ENCODE measurements around the gene NR1H2. TPM values are rescaled to one million over a fixed set of nuclear protein-coding genes. Genes with fewer than 3 reads are reported as not detected.
A peak's percentile ranks its signal among the peaks of the same experiment; 100 is the strongest.
"Not testable (repeated sequence)": the region's sequence is repeated elsewhere in the genome, so short reads cannot be mapped to it uniquely, and the experiment has no call there.

Gene NR1H2
- total RNA-seq, 2 experiments from 2014 or later = 79.7 to 86.2 TPM

- H3K4me3 Mint-ChIP-seq = peak overlapping the region; percentile 87
- peaks cover 28% of the 10 kb centered on the region for H3K36me3 Mint-ChIP-seq (ENCODE audit: low read depth)
- CTCF ChIA-PET = interaction anchor here (1.5 to 2.1 kb wide), 2 partner anchors 16 to 25 kb away, joined by 4 to 6 read pairs; no protein-coding TSS in a partner anchor
- peak overlapping the region; percentile 70 for H3K27ac Mint-ChIP-seq
- H3K4me1 Mint-ChIP-seq = peaks cover 65% of the 10 kb centered on the region
- no peak for DNase-seq
- H3K27me3 Mint-ChIP-seq = peaks cover 17% of the 10 kb centered on the region
- POLR2A ChIA-PET = interaction anchor here (1.0 to 3.0 kb wide), 3 partner anchors 14 to 31 kb away, joined by 3 to 21 read pairs (median 6); no protein-coding TSS in a partner anchor
- H3K9me3 Mint-ChIP-seq = peaks cover 2% of the 10 kb centered on the region
These were observed 43.8 kb upstream of the NR1H2 start for GRCh38 chr19:50332244-50333038.

- Mint-ChIP-seq H3K4me3 (peak overlapping the region; percentile 87), H3K27ac (peak overlapping the region; percentile 89), H3K4me1 (peaks cover 60% of the 10 kb centered on the region), H3K9me3 (peaks cover 2% of the 10 kb centered on the region), H3K36me3 (ENCODE audit: low read depth) (peaks cover 26% of the 10 kb centered on the region), H3K27me3 (peaks cover 13% of the 10 kb centered on the region)
- POLR2A ChIA-PET = interaction anchor here (0.6 to 3.0 kb wide), 10 partner anchors 11 to 830 kb away, joined by 3 to 21 read pairs (median 3); partner anchors contain the start of gene POLD1
- DNase-seq = peak; percentile 95
- CTCF ChIA-PET = interaction anchor here (0.5 to 2.1 kb wide), 5 partner anchors 14 to 395 kb away, joined by 3 to 6 read pairs (median 4); partner anchors contain the start of gene JOSD2
These were observed 43.0 kb upstream of the NR1H2 start for GRCh38 chr19:50333235-50333736.

GRCh38 chr19:50333737-50334617, 42.3 kb upstream of the NR1H2 start:
- peak; percentile 87 for DNase-seq
- peak overlapping the region; percentile 89 for H3K27ac Mint-ChIP-seq
- peaks cover 2% of the 10 kb centered on the region for H3K9me3 Mint-ChIP-seq
- ChIA-PET POLR2A (interaction anchor here (0.6 to 3.0 kb wide), 9 partner anchors 10 to 831 kb away, joined by 3 to 21 read pairs (median 3); partner anchors contain the start of gene POLD1), CTCF (interaction anchor here (0.5 to 2.1 kb wide), 5 partner anchors 13 to 395 kb away, joined by 3 to 6 read pairs (median 4); partner anchors contain the start of gene JOSD2)
- peak overlapping the region; percentile 87 for H3K4me3 Mint-ChIP-seq
- H3K36me3 Mint-ChIP-seq (ENCODE audit: low read depth) = peaks cover 28% of the 10 kb centered on the region
- H3K4me1 Mint-ChIP-seq = peaks cover 60% of the 10 kb centered on the region
- H3K27me3 Mint-ChIP-seq = peaks cover 13% of the 10 kb centered on the region

GRCh38 chr19:50334741-50335421, 41.4 kb upstream of the NR1H2 start:
- H3K27me3 Mint-ChIP-seq = peaks cover 7% of the 10 kb centered on the region
- H3K36me3 Mint-ChIP-seq (ENCODE audit: low read depth) = peaks cover 25% of the 10 kb centered on the region
- H3K27ac Mint-ChIP-seq = peak overlapping the region; percentile 23
- peak overlapping the region; percentile 46 for H3K4me3 Mint-ChIP-seq
- CTCF ChIA-PET = interaction anchor here (1.5 to 2.1 kb wide), 2 partner anchors 12 to 22 kb away, joined by 4 to 6 read pairs; no protein-coding TSS in a partner anchor
- POLR2A ChIA-PET = interaction anchor here (1.1 to 3.0 kb wide), 4 partner anchors 9 to 50 kb away, joined by 3 to 21 read pairs (median 5); partner anchors contain the start of gene POLD1
- peaks cover 53% of the 10 kb centered on the region for H3K4me1 Mint-ChIP-seq
- no peaks in the 10 kb centered on the region for H3K9me3 Mint-ChIP-seq
- no peak for DNase-seq

GRCh38 chr19:50337031-50337430, 39.2 kb upstream of the NR1H2 start:
- DNase-seq, H3K4me3 Mint-ChIP-seq, H3K27me3 Mint-ChIP-seq, CTCF ChIA-PET, H3K27ac Mint-ChIP-seq, H3K9me3 Mint-ChIP-seq, POLR2A ChIA-PET: not testable (repeated sequence)
- Mint-ChIP-seq H3K36me3 (ENCODE audit: low read depth) (peaks cover 29% of the 10 kb centered on the region), H3K4me1 (peaks cover 38% of the 10 kb centered on the region)

GRCh38 chr19:50340331-50340730, 35.9 kb upstream of the NR1H2 start:
- no peak for DNase-seq

GRCh38 chr19:50341091-50341564, 35.1 kb upstream of the NR1H2 start:
- H3K4me3 Mint-ChIP-seq = no peak overlapping the region
- peaks cover 21% of the 10 kb centered on the region for H3K4me1 Mint-ChIP-seq
- DNase-seq = no peak
- H3K36me3 Mint-ChIP-seq (ENCODE audit: low read depth) = peaks cover 24% of the 10 kb centered on the region
- no peaks in the 10 kb centered on the region for H3K27me3 Mint-ChIP-seq
- peaks cover 11% of the 10 kb centered on the region for H3K9me3 Mint-ChIP-seq
- no peak overlapping the region for H3K27ac Mint-ChIP-seq
- CTCF ChIA-PET = interaction anchor here (1.2 kb wide), 1 partner anchor 28 kb away, joined by 3 read pairs; no protein-coding TSS in a partner anchor
- POLR2A ChIA-PET = interaction anchor here (0.5 to 1.8 kb wide), 3 partner anchors 12 to 168 kb away, joined by 3 to 7 read pairs (median 3); partner anchors contain the start of gene KCNC3

More at GRCh38 chr19:50340331-50340730, 35.9 kb upstream of the NR1H2 start:
- Mint-ChIP-seq H3K4me3 (no peak overlapping the region), H3K27me3 (no peaks in the 10 kb centered on the region), H3K4me1 (peaks cover 25% of the 10 kb centered on the region), H3K27ac (no peak overlapping the region), H3K9me3 (peaks cover 11% of the 10 kb centered on the region), H3K36me3 (ENCODE audit: low read depth) (peaks cover 28% of the 10 kb centered on the region)
- POLR2A ChIA-PET = interaction anchor here (1.1 to 1.8 kb wide), 2 partner anchors 11 to 18 kb away, joined by 3 to 7 read pairs; partner anchors contain the start of gene KCNC3
- CTCF ChIA-PET = interaction anchor here (1.5 kb wide), 1 partner anchor 12 kb away, joined by 4 read pairs; the partner anchor contains the start of gene KCNC3

- peak overlapping the region; percentile 27 for H3K4me3 Mint-ChIP-seq
- CTCF ChIA-PET = interaction anchor here (0.5 to 4.3 kb wide), 2 partner anchors 13 to 23 kb away, joined by 3 to 18 read pairs; no protein-coding TSS in a partner anchor
These were observed 31.5 kb upstream of the NR1H2 start for GRCh38 chr19:50344661-50345318.

GRCh38 chr19:50347089-50347581, 29.1 kb upstream of the NR1H2 start:
- CTCF ChIA-PET = interaction anchor here (0.6 to 4.3 kb wide), 5 partner anchors 11 to 381 kb away, joined by 3 to 18 read pairs (median 4); partner anchors contain the start of gene KCNC3
- POLR2A ChIA-PET = interaction anchor here (1.0 to 2.8 kb wide), 4 partner anchors 9 to 18 kb away, joined by 5 to 12 read pairs (median 7); partner anchors contain the start of gene KCNC3
- H3K9me3 Mint-ChIP-seq, H3K27me3 Mint-ChIP-seq, DNase-seq: not testable (repeated sequence)
- H3K4me1 Mint-ChIP-seq = peaks cover 41% of the 10 kb centered on the region
- H3K36me3 Mint-ChIP-seq (ENCODE audit: low read depth) = peaks cover 18% of the 10 kb centered on the region
- H3K27ac Mint-ChIP-seq = peak overlapping the region; percentile 67
- H3K4me3 Mint-ChIP-seq = peak overlapping the region; percentile 38

More at GRCh38 chr19:50344661-50345318, 31.5 kb upstream of the NR1H2 start:
- no peak for DNase-seq
- no peak overlapping the region for H3K27ac Mint-ChIP-seq
- H3K4me1 Mint-ChIP-seq = peaks cover 45% of the 10 kb centered on the region
- peaks cover 23% of the 10 kb centered on the region for H3K36me3 Mint-ChIP-seq (ENCODE audit: low read depth)
- H3K9me3 Mint-ChIP-seq = peaks cover 11% of the 10 kb centered on the region
- POLR2A ChIA-PET = interaction anchor here (0.7 to 0.8 kb wide), 2 partner anchors 11 to 13 kb away, joined by 4 read pairs; no protein-coding TSS in a partner anchor
- H3K27me3 Mint-ChIP-seq = no peaks in the 10 kb centered on the region

GRCh38 chr19:50349277-50350057, 26.8 kb upstream of the NR1H2 start:
- no peak for DNase-seq
- CTCF ChIA-PET = interaction anchor here (0.6 to 4.3 kb wide), 3 partner anchors 8 to 21 kb away, joined by 3 to 18 read pairs (median 4); partner anchors contain the start of gene KCNC3

More at GRCh38 chr19:50349277-50350057, 26.8 kb upstream of the NR1H2 start:
- POLR2A ChIA-PET = no interaction called here
- H3K4me1 Mint-ChIP-seq = peaks cover 32% of the 10 kb centered on the region
- no peak overlapping the region for H3K4me3 Mint-ChIP-seq
- no peak overlapping the region for H3K27ac Mint-ChIP-seq
- H3K9me3 Mint-ChIP-seq = peaks cover 5% of the 10 kb centered on the region
- peaks cover 11% of the 10 kb centered on the region for H3K36me3 Mint-ChIP-seq (ENCODE audit: low read depth)
- H3K27me3 Mint-ChIP-seq = no peaks in the 10 kb centered on the region

Data from activated CD4-positive, alpha-beta memory T cell treated with anti-CD3 and anti-CD28 coated beads, Interleukin-2, amount 10 ng/mL, durations not matched to agents 7 days and 5 days (primary cell).